Prostate gland (tissue), 2 donors: ENCODE measurements around the gene KIF4B.

ENCODE experiments used
- CTCF ChIP-seq, 4 experiments: fragments of 200-600 bp in 2 of 4; fragments of 450-650 bp in 2 of 4; sonication (generic) in 2 of 4; IDR thresholded peaks; 1 replicate in 3 of 4; 2 replicates in 1 of 4; pipeline ENCODE4 v1.5.1; 2016 to 2019; ENCODE audit warnings: antibody characterized with exemption in 4 of 4, mild to moderate bottlenecking in 2 of 4, moderate library complexity in 2 of 4
- POLR2A ChIP-seq: fragments of 450-650 bp; IDR thresholded peaks from one replicate; pipeline ENCODE4 v1.6.1; 2016; ENCODE audit warnings: antibody characterized with exemption, mild to moderate bottlenecking
- POLR2AphosphoS5 ChIP-seq: sonication (generic); formaldehyde crosslinking; IDR thresholded peaks from one replicate; pipeline ENCODE4 v1.6.1; 2017; ENCODE audit warnings: antibody characterized with exemption

GRCh38 chr5:154971501-154971900 is 42.1 kb upstream of the KIF4B start:
- TF ChIP-seq CTCF (IDR thresholded peaks at IDR 0.05) (no peak), POLR2AphosphoS5 (no peak), POLR2A (no peak)
